NCI-H524 treated with DMSO at 0.1 percent for 48 hours (cell line): ENCODE data around the gene TRDN.
"Not testable (repeated sequence)": the region's sequence is repeated elsewhere in the genome, so short reads cannot be mapped to it uniquely, and the experiment has no call there.

ENCODE experiments used
- DNase-seq: peaks from one replicate; lab custom pipeline; 2025; lab: John Stamatoyannopoulos, UW

TRDN gene

GRCh38 chr6:123562264-123562663 lies 74.5 kb downstream of the TRDN start:
- DNase-seq = no peak

- DNase-seq = not testable (repeated sequence)
Measured at GRCh38 chr6:123559816-123560215, 76.9 kb downstream of the TRDN start.

- DNase-seq = not testable (repeated sequence)
Measured at GRCh38 chr6:123557474-123557873, 79.3 kb downstream of the TRDN start.

- DNase-seq = no peak
Measured at GRCh38 chr6:123551939-123552707, 84.6 kb downstream of the TRDN start.

- DNase-seq = no peak
Measured at GRCh38 chr6:123550052-123550617, 86.6 kb downstream of the TRDN start.

GRCh38 chr6:123549476-123549875 lies 87.3 kb downstream of the TRDN start:
- no peak for DNase-seq

GRCh38 chr6:123547216-123547978 lies 89.4 kb downstream of the TRDN start:
- no peak for DNase-seq

- DNase-seq = no peak
Measured at GRCh38 chr6:123546537-123546936, 90.2 kb downstream of the TRDN start.

- no peak for DNase-seq
Measured at GRCh38 chr6:123541462-123541861, 95.3 kb downstream of the TRDN start.

GRCh38 chr6:123533862-123534648 lies 102.7 kb downstream of the TRDN start:
- no peak for DNase-seq

- DNase-seq = no peak
Measured at GRCh38 chr6:123529843-123530242, 106.9 kb downstream of the TRDN start.

GRCh38 chr6:123529058-123529457 lies 107.7 kb downstream of the TRDN start:
- DNase-seq = no peak

- no peak for DNase-seq
Measured at GRCh38 chr6:123527406-123527805, 109.3 kb downstream of the TRDN start.

- DNase-seq = no peak
Measured at GRCh38 chr6:123526128-123526527, 110.6 kb downstream of the TRDN start.

- no peak for DNase-seq
Measured at GRCh38 chr6:123524781-123525180, 112.0 kb downstream of the TRDN start.

GRCh38 chr6:123520217-123520616 lies 116.5 kb downstream of the TRDN start:
- no peak for DNase-seq

- DNase-seq = no peak
Measured at GRCh38 chr6:123519189-123519505, 117.6 kb downstream of the TRDN start.

GRCh38 chr6:123518441-123519188 lies 118.1 kb downstream of the TRDN start:
- no peak for DNase-seq

- DNase-seq = no peak
Measured at GRCh38 chr6:123515715-123516114, 121.0 kb downstream of the TRDN start.

- no peak for DNase-seq
Measured at GRCh38 chr6:123509112-123509511, 127.6 kb downstream of the TRDN start.

GRCh38 chr6:123508290-123508689 lies 128.5 kb downstream of the TRDN start:
- no peak for DNase-seq

GRCh38 chr6:123507582-123507981 lies 129.2 kb downstream of the TRDN start:
- DNase-seq = no peak
